Measurements from ENCODE around the gene SLC25A19. TPM values are rescaled to one million over a fixed set of nuclear protein-coding genes. Genes with fewer than 3 reads are reported as not detected.
"Not testable (repeated sequence)": the region's sequence is repeated elsewhere in the genome, so short reads cannot be mapped to it uniquely, and the experiment has no call there.

SLC25A19 gene
- total and polyA plus RNA-seq, 2 experiments from 2014 or later, result 17.9 to 22.4 TPM

GRCh38 chr17:75280189-75280588, 9.0 kb downstream of the SLC25A19 start:
- not testable (repeated sequence) for H3K4me3 ChIP-seq; H3K36me3 ChIP-seq (ENCODE audit: insufficient read depth); ATAC-seq; H3F3A ChIP-seq (replicated peaks; ENCODE audit: low read depth); H3K79me2 ChIP-seq (replicated peaks; ENCODE audit: insufficient read depth); H3K4me2 ChIP-seq; H3K4me3 Mint-ChIP-seq; H2AFZ ChIP-seq; H3K27ac ChIP-seq (ENCODE audit: low read depth); H3K27ac Mint-ChIP-seq; H3K27me3 Mint-ChIP-seq (ENCODE audit: insufficient read depth, low read depth, poor library complexity); H4K20me1 ChIP-seq (replicated peaks; ENCODE audit: insufficient read depth); DNase-seq (ENCODE audit: low spot score); H3K4me1 ChIP-seq (ENCODE audit: insufficient read depth); H3K4me1 Mint-ChIP-seq; H3K9me2 ChIP-seq (ENCODE audit: insufficient read depth); H3K27me3 ChIP-seq (ENCODE audit: insufficient read depth); H3K9me3 Mint-ChIP-seq
- H3K36me3 Mint-ChIP-seq (ENCODE audit: low read depth), result peaks cover 26% of the 10 kb centered on the region

- H3K4me1 Mint-ChIP-seq, result no peaks in the 10 kb centered on the region
- Histone ChIP-seq H3K4me3 (no peak overlapping the region), H3K27ac (ENCODE audit: low read depth) (no peak overlapping the region), H3F3A (replicated peaks; ENCODE audit: low read depth) (peaks cover 6% of the 10 kb centered on the region; the same call in 1 of the 2 replicates), H4K20me1 (replicated peaks; ENCODE audit: insufficient read depth) (no peaks in the 10 kb centered on the region), H2AFZ (no peak overlapping the region), H3K36me3 (ENCODE audit: insufficient read depth) (0 out of 2 replicates have a peak, but pooled peaks cover 9% of the 10 kb centered on the region), H3K79me2 (replicated peaks; ENCODE audit: insufficient read depth) (no peaks in the 10 kb centered on the region), H3K4me2 (no peak overlapping the region), H3K4me1 (ENCODE audit: insufficient read depth) (no peaks in the 10 kb centered on the region), H3K9me2 (ENCODE audit: insufficient read depth) (no peaks in the 10 kb centered on the region), H3K27me3 (ENCODE audit: insufficient read depth) (no peaks in the 10 kb centered on the region)
- ATAC-seq (no peak), DNase-seq (ENCODE audit: low spot score) (no peak)
- H3K9me3 Mint-ChIP-seq, result no peaks in the 10 kb centered on the region
- H3K4me3 Mint-ChIP-seq, result no peak overlapping the region
- peaks cover 8% of the 10 kb centered on the region for H3K27me3 Mint-ChIP-seq (ENCODE audit: insufficient read depth, low read depth, poor library complexity)
- no peak overlapping the region for H3K27ac Mint-ChIP-seq
- peaks cover 24% of the 10 kb centered on the region for H3K36me3 Mint-ChIP-seq (ENCODE audit: low read depth)
- TF ChIP-seq, protein P1, sequence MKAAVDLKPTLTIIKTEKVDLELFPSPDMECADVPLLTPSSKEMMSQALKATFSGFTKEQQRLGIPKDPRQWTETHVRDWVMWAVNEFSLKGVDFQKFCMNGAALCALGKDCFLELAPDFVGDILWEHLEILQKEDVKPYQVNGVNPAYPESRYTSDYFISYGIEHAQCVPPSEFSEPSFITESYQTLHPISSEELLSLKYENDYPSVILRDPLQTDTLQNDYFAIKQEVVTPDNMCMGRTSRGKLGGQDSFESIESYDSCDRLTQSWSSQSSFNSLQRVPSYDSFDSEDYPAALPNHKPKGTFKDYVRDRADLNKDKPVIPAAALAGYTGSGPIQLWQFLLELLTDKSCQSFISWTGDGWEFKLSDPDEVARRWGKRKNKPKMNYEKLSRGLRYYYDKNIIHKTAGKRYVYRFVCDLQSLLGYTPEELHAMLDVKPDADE (IDR thresholded peaks at IDR 0.05), result no peak
- TF ChIP-seq ZNF114 (CRISPR knock-in tag; IDR thresholded peaks at IDR 0.05) (no peak), REST (IDR thresholded peaks at IDR 0.05; ENCODE audit: unreplicated experiment) (no peak), ZNF462 (CRISPR knock-in tag; IDR thresholded peaks at IDR 0.05) (no peak), JUNB (IDR thresholded peaks at IDR 0.05; ENCODE audit: unreplicated experiment) (no peak), CREB1 (CRISPR knock-in tag; IDR thresholded peaks at IDR 0.05; ENCODE audit: low read depth) (no peak), STAT1 (IDR thresholded peaks at IDR 0.05; ENCODE audit: unreplicated experiment) (no peak), POLR2AphosphoS5 (IDR thresholded peaks at IDR 0.05; ENCODE audit: low read depth) (no peak)
Observed at GRCh38 chr17:75277664-75278071, 11.6 kb downstream of the SLC25A19 start.

Measured in GM23338 (cell line).